HG02852 (cell line): Measurements from ENCODE around the gene RASAL3.
"Not testable (repeated sequence)": the region's sequence is repeated elsewhere in the genome, so short reads cannot be mapped to it uniquely, and the experiment has no call there.

Source experiments
- ATAC-seq: cut with Tn5 transposase; IDR thresholded peaks from one replicate; pipeline ENCODE4 v1.9.1; 2021; ENCODE audit warnings: mild to moderate bottlenecking, moderate library complexity; ENCODE audit not compliant: unreplicated experiment

RASAL3 gene

DNA sequence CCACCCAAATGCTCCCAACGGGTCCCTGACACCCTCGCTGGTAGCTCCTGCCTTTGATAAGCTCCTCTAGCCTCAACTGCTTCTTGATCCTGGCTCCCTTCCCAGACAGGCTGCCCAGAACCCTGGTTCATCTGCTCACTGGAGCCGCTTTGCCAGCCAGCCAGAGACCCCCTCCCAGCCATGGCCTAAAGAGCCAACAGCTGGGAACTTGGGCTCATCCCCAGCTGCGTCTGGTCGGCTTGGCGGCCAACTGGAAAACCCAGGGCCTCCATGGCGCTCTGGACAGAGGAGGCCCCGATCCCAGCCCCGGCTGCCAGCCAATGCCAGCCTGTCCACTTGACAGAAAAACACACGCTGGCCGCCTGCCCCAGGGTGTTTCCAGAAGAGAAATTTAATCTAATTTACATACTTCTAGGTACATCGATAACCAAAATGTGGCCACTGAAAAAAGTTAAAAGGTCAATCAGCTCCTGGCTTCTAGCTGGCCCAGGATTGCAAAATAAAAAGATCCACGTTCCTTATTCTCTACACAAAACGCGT lies 42.6 kb downstream of the RASAL3 start:
- no peak for ATAC-seq

DNA sequence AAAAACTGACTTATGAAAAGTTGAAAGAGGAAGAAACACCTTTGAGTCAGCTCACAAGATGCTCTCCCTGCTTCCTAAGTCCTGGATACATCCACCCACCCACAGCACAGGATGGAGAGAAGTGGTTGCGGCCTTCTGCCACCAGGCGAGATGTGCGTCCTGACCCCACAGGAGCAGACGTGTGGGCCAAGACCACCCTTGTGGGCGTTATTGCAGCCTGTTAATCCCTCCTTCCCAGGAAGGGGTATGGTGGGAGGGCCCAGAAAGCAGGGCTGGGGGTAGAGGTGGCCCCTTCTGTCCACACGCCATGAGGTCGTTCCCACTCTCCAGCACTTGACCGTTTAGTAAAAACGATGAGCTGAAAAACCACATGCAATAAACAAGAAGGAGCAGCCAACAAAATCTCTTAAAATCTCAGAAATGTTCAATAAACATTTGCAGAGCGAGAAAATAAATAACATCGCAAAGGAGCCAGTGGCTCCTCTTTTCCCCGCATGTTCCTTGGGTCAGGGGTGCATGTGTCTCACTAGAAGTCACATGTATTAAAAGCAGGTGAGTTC lies 43.1 kb downstream of the RASAL3 start:
- ATAC-seq = no peak

DNA sequence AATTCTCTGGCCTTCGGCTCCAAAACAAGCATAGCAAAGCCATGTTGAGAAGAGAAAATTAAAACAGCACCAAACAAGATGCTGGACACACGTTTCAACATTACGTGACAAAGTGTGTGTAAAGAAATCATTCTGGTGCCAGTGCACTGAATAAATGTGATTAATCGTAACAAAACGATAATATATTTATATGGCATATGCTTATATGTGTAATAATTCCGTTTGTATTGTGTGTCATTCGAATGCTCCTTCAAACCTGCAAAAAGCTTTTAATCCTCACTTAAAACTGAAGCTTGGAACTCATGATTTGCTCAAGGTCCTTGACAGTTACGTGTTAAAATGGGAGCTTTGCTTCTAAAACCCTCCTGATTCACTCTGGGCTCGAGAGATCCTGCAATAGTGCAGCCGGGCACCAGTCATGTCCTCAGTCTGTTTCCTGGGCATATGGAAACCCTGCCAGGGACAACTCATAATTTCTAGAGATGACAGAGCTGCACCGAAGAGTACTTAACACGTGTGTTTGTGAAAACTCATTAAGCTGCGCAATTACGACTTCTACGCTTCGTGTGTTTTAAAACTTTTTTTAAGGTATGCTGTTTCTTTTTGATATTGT lies 44.8 kb downstream of the RASAL3 start:
- no peak for ATAC-seq

DNA sequence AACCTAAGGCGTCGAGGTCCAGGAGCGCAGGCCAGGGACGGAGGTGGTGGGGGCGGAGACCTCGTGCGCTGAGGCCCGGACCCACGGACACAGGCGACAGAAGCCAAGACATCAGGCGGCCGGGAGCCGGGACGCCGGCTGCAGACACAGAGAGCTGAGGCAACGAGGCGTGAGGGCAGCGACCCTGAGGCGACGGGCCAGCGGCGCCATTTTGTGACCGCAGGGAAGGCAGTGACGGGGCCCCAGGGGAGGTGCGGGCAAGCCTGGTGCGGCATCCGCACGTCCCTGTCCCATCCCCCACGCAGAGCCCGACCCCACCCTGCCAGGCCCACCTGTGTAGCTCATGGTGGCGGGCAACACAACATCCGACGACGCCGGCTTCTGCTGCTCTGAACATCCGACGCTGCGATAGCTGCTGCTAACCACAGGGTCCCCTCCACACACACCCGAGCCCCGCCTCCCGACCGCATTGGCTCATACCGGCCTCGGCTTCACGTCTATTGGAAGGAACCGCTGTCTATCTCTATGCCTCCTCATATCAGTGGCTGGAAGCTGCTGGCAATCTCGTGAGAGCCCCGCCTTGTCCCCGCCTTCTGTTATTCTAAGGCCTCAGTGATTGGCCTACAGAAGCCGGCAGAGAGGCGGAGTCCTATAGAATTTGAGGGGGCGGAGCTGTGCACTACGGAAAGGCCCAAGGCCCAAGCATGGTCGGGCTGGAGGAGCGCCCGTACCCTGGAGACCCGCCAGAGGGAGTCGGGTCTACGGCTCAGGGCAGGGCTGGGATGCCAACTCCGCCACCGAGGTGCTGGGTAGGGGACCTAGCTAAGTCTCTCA lies 45.5 kb downstream of the RASAL3 start, which contains the start of gene AKAP8L:
Gene AKAP8L (minus strand): TSS at position 410 of the 834 bp plus-strand sequence. CDS start 65 bp downstream, at position 345.
- peak; percentile 92 for ATAC-seq

DNA sequence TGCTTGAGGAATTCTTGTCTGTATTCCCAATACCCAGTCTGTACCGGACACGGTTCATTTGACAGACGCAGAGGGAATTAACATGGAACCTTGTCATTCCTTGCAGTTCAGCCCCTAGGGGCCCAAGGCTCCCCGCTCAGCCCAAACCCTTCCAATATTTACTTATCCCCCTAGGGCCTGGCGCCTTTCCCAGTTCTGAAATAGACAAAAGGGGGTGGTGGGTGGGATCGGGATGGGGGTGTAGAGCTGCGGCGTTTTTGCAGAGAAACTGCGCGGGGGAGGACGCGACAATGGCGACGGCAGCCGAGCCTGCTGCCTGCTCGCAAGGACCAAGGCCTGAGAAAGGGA lies 46.1 kb downstream of the RASAL3 start:
- ATAC-seq = no peak

DNA sequence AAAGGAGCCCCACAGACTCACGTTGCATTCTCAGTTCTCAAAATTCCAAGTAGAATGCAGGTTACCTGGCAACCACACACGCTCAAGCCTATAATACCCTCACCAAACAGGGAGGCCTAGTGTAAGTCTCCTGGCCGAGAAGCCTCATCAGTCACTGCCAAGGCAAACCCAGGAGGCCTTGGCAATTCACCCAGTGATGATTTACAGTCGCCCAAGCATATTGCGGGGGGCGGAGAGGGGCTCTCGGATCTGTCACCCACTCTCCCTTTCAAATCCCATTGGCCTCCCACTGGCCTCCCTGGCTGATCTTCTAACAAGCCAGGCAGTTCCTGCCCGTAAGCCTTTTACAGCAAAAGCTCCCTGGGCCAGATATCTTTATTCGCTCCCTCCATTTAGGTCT lies 46.6 kb downstream of the RASAL3 start:
- ATAC-seq = no peak

DNA sequence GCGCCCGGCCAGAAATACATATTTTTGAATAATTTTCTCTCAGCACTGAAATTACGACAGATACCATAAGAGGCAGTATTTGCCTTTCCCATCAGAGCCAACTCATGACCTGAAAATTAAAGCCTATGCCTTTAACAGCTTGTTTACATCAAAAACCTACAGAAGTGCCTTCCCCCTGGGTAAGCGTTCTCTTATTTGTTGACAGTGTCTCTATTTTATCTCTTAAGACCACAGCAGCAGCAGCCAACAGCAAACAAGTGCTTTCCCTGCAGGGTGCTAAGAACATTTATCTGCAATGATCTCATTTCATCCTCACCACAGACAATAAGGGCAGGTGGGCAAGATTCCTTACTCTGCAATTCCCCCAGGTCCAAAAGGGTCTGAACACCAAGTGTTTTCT lies 51.5 kb downstream of the RASAL3 start:
- ATAC-seq = no peak

DNA sequence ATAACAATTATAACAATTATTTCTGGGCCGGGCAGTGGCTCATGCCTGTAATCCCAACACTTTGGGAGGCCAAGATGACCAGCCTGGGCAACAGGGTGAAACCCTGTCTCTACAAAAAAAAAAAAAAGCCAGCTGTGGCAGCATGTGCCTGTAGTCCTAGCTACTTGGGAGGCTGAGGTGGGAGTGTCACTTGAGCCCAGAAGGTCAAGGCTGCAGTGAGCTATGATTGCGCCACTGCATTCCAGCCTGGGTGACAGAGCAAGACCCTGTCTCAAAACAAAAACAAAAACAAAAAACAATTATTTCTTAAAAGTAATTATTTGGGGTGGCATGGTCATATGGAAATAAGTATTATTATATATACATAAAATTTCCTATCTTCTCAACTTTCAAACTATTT lies 53.0 kb downstream of the RASAL3 start:
- not testable (repeated sequence) for ATAC-seq

DNA sequence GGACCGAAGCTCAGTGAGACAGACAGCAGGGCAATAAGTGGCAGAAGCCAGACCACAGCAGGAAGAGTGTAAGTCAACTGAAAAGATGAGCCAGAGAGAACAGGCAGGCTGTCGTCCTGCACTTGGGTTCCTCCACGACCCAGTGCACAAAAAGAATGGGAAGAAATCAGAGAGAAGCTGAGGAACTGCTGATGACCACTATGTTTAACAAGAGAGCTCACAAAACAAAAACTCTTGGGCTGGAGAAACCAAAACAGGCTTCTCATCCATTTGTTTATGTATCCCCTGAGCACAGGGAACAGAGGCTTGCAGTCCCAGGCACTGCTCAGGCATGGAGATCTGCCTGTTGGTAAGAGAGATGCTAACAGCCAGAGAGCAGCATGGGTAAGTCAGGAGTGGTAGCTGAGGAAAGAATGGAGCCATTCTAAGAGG lies 59.5 kb downstream of the RASAL3 start:
- ATAC-seq = no peak

DNA sequence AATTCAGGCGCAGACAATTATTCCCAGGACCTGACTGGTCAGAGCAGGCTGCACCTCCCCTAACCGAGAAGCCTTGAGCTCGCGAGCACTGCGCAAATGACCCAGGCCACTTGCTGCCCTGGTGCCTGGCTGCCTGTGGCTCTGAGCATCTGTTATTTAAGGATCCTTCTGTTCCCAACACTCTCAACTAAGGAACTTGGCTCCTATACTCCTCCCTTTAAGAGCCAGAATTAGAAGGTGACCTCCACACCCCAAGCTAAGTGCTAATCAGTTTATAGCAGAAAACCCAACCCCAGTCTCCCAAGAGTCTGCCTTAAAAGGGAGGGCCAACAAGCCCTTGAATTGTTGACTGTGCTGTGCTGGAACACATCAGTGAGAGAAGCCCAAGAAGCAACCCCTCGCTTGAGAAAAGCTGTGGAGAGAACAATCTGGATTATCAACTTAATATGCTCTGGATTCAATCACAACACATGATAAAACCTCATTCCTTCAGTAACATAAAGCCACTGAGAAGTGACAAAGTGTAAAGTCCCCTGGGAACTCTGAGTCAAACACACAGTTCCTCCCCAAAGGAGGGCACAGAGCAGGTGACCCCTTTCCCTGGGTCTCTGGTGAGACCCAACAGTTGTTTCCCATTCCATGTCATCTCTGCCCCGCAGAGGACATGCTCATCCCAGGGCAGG lies 60.1 kb downstream of the RASAL3 start:
- no peak for ATAC-seq

DNA sequence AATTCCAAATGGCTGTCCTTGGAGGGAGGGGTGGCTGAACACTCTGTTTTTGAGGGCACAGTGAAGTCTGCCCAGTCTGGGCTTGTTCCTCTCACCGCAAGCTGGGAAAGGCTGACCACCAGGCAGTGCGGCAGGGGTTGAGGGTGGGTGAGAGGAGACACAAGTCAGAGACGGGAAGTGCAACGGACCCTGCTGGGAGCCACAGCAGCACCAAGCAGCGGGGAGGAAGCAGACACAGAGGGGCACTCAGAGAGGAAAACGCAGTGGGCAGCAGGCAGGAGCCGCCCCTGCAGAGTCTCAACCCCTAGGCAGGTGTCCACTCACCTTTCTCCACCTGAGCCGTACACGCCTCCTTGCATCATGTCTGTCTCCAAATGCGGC lies 61.2 kb downstream of the RASAL3 start:
- no peak for ATAC-seq

DNA sequence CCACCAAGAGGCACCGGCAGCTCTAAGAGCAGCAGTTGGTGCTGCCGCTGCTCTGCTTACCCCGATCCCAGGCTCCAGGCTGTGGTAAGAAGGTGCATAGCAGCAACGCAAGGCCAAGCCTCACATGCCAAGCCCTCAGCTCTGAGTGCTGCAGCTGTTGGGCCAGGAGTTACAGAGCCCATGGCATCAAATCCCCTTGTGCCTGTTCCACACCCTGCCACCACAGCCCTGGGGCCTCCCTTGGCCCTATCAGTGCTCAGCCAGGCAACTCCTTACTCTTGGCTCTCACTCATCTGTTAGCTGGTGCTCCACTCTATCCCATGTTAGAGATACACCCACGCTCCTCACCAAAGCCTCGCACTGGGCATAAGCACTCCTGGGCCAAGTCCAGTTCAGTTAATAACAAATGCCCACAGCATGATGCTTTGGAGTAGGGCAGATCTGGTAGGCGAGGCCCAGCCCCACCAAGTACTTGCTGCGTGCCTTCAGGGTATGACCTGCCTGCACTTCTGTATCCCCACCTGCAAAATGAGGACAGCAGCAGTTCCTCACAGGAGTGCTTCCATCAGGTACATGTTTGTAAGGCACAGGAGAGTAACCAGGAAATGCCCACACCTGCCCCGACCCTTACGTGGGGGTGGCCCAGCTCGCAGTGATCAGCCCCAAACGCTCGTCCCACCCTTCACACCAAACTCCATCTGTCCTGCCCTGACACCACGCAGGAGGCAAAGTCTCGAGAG lies 61.8 kb downstream of the RASAL3 start:
- no peak for ATAC-seq
